HG03045 (cell line): ENCODE data around the gene PCDHGA5.
"Not testable (repeated sequence)": the region's sequence is repeated elsewhere in the genome, so short reads cannot be mapped to it uniquely, and the experiment has no call there.

ENCODE experiments used
- ATAC-seq: cut with Tn5 transposase; IDR thresholded peaks from one replicate; pipeline ENCODE4 v1.9.1; 2021; ENCODE audit warnings: mild to moderate bottlenecking, moderate library complexity; ENCODE audit not compliant: unreplicated experiment

PCDHGA5 gene

GRCh38 chr5:141363952-141364660 is at the start of gene PCDHGA5:
PCDHGA5 (plus strand) TSS chr5:141364162; CDS start chr5:141364331, 169 bp downstream.
- ATAC-seq = no peak

GRCh38 chr5:141316963-141317362 is 47.0 kb upstream of the PCDHGA5 start:
- not testable (repeated sequence) for ATAC-seq

- no peak for ATAC-seq
Measured at GRCh38 chr5:141319202-141319601, 44.8 kb upstream of the PCDHGA5 start.

GRCh38 chr5:141319699-141320098 is 44.3 kb upstream of the PCDHGA5 start:
- no peak for ATAC-seq

- peak; percentile 94 for ATAC-seq
Measured at GRCh38 chr5:141320225-141321169, 43.5 kb upstream of the PCDHGA5 start, which contains the start of gene TAF7. TAF7 (minus strand) TSS chr5:141320784; CDS start chr5:141320044, 740 bp downstream.

- no peak for ATAC-seq
Measured at GRCh38 chr5:141322261-141322660, 41.7 kb upstream of the PCDHGA5 start.

GRCh38 chr5:141326088-141326854 is 37.7 kb upstream of the PCDHGA5 start:
- ATAC-seq = peak; percentile 82

- no peak for ATAC-seq
Measured at GRCh38 chr5:141328231-141328630, 35.7 kb upstream of the PCDHGA5 start.

- no peak for ATAC-seq
Measured at GRCh38 chr5:141330299-141331080, 33.5 kb upstream of the PCDHGA5 start, which contains the start of gene PCDHGA1. PCDHGA1 (plus strand) TSS chr5:141330514.

- not testable (repeated sequence) for ATAC-seq
Measured at GRCh38 chr5:141332571-141332970, 31.4 kb upstream of the PCDHGA5 start.

- ATAC-seq = no peak
Measured at GRCh38 chr5:141338538-141339306, 25.2 kb upstream of the PCDHGA5 start, which contains the start of gene PCDHGA2. PCDHGA2 (plus strand) TSS chr5:141338760.

GRCh38 chr5:141340781-141341354 is 23.1 kb upstream of the PCDHGA5 start:
- not testable (repeated sequence) for ATAC-seq

- no peak for ATAC-seq
Measured at GRCh38 chr5:141342773-141343172, 21.2 kb upstream of the PCDHGA5 start.

GRCh38 chr5:141343242-141343952 is 20.6 kb upstream of the PCDHGA5 start, which contains the start of gene PCDHGA3:
PCDHGA3 (plus strand) TSS chr5:141343829; CDS start chr5:141344034, 205 bp downstream.
- no peak for ATAC-seq

- ATAC-seq = no peak
Measured at GRCh38 chr5:141343953-141344463, 20.0 kb upstream of the PCDHGA5 start.

- ATAC-seq = no peak
Measured at GRCh38 chr5:141345327-141345726, 18.6 kb upstream of the PCDHGA5 start.

GRCh38 chr5:141346017-141346416 is 17.9 kb upstream of the PCDHGA5 start:
- not testable (repeated sequence) for ATAC-seq
